EH (cell line): Measurements from ENCODE around the gene WFIKKN1.
"Not testable (repeated sequence)": the region's sequence is repeated elsewhere in the genome, so short reads cannot be mapped to it uniquely, and the experiment has no call there.

Experiments used
- DNase-seq: peaks from one replicate; pipeline ENCODE4 v3.0.0-alpha.2; 2015; ENCODE audit warnings: low read depth

WFIKKN1 gene

GRCh38 chr16:595094-595528, 35.7 kb upstream of the WFIKKN1 start:
- no peak for DNase-seq

GRCh38 chr16:595942-596735, 34.6 kb upstream of the WFIKKN1 start:
- DNase-seq, result no peak

- no peak for DNase-seq
Observed at GRCh38 chr16:596736-597060, 34.1 kb upstream of the WFIKKN1 start.

GRCh38 chr16:597655-598054, 33.1 kb upstream of the WFIKKN1 start:
- DNase-seq, result not testable (repeated sequence)

- DNase-seq, result no peak
Observed at GRCh38 chr16:598823-599739, 31.7 kb upstream of the WFIKKN1 start.

DNA sequence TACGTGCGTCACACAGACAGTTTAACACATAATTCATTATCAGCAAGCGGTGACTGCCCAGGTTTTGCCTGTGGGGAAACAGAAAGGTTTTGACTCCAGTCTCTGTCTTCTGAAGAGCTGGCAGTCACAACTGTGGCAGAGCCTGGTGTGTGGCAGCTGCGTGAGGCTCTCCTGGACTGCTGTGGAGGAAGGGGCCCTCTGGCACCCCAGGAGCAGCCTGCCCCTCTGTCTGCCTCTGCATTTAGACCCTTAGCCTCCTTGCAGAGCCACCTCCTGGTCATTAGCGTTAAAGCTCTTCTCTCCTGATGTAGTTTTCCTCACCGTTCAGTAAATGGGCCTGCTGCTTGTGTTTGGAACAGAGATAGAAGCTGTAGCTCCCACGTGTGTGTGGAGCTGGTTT, 30.0 kb upstream of the WFIKKN1 start:
- peak; percentile 20 for DNase-seq

GRCh38 chr16:603933-604332, 26.9 kb upstream of the WFIKKN1 start:
- DNase-seq, result no peak

DNA sequence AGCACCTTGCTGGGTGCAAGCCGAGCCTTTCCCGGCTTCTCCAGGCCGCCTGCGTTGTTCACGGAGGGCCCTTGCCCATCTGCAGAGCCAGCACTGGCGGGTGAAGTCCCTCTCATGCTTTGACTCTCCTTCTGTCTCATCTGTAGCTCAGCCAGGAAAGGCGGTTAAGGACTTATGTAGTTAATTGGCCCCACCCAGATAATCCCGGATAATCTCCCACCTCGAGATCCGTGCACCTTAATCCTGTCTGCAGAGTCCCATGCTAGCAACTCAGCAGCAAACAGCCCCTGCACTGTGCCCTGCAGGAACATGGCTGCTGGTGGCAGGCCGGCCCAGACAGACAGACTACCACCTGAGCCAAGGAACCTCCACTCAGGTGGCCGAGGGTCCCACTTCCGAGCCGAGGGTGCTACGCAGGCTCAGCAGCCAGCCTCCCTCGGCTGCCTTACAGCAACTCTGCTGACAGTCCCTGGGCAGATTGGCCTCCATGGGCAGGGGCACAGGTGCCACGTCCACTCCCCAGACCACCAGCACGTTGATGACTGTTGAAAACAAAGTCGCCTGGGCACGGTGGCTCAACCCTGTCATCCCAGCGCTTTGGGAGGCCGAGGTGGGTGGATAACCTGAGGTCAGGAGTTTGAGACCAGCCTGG, 24.0 kb upstream of the WFIKKN1 start:
- no peak for DNase-seq

DNA sequence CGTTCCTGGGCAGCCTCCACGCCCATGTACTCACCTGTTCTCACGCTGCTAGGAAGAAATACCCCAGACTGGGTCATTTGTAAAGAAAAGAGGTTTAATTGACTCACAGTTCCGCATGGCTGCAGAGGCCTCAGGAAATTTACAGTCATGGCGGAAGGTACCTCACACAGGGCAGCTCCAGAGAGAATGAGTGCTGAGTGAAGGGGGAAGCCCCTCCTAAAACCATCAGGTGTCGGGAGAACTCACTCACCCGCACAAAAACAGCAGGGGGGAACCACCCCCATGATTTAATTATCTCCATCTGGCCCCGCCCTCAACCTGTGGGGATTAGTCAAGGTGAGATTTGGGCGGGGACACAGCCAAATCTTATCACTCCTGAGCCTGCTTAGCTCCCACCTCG, 22.8 kb upstream of the WFIKKN1 start:
- DNase-seq, result no peak

DNA sequence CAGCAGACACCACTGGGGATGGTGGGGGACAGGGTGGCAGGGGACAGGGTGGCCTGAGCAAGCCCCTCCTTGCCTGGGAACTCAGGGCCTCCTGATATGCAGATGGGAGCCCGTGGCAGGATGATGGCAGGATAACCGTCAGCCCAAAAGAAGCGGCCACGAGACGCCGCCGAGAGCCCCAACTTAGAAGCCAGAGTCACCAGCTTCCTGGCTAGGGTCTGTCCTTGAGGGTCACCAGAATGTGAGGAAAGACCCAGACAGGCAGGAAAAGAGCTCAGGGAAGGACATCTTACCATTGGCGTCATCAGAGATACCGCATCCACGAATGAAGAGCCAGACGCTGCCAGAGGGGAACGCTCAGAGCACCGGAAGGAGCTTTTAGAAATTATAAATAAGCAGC, 21.5 kb upstream of the WFIKKN1 start:
- DNase-seq, result no peak

DNA sequence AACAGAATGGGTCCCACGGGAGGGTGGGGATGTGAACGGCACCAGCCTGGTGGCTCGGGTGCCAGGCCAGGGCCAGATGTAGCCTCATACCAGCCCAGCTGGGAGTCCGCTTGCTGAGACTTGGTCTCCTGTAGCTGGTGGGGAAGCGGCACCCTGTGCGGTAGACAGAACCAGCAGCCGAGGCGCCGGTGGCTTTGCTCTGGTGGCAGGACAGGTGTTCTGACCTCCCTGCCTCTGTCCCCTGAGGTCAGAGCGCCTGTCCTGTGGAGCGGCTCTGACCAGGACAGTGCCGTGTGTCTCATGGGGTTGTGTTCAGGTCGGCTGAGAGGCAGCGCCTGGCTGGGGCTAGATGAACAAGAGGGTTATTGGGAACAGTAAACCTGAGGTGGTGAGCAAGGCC, 20.8 kb upstream of the WFIKKN1 start:
- DNase-seq, result no peak

DNA sequence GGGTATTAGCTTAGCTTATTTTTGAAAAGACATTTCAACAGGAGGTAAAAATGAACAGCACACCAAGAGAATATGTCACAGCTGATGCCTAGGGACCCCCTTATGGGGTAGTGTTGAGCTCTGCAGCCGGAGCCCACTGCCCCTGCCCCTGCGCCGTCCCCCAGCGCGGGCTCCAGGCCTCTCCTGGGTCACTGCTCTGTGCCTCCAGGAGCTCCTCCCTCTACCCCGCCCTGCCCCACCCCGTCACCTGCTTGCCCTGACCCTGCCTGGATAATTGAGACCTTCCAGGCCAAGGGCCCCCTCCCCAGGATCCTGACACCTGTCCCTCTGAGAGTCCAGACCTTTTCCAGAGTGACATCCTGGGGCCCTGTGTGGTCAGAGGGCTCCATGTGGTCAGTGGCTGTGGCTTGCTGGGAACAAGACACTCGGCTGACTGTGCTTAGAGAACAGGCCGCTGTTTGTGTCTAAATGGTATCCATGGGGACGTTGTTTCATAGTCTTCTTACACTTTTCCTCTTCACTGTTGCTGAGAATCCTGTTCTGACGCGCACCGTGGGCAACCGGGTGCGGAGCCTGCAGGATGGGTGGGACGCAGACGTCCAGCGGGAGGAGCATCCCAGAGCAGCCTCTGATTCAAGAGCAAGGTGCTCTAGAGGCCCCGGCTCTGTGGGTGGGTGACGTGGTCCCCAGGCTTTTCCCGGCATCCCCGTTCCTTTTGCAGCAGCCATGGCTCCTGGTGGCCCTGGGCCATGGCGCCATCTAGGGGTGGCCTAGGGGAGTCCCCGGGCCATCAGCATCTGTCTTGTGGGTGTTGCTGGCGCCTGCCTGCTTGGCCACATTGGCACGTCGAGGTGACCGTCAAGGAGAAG, 20.0 kb upstream of the WFIKKN1 start:
- DNase-seq, result peak; percentile 35

GRCh38 chr16:615122-615521, 15.7 kb upstream of the WFIKKN1 start:
- DNase-seq, result no peak

- no peak for DNase-seq
Observed at GRCh38 chr16:616733-617586, 13.8 kb upstream of the WFIKKN1 start.

DNA sequence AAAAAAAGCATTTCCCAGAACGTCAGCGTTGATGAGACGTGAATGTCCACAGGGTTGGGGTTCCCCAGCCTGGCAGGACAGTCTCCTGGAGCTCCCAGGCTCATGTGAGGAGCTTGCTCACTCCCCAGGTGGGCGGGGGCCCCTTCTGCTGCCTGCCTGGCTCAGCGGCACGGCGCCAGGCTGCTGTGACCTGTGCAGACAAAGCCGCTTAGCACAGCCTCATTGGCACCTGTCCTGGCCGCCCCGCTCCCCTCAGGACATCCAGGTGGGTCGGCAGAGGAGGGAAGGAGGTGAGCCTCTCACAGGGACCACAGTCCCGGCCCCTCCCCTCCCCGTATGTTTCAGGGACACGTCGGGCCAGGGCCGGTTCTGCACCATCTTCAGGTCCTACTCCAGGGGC, 12.9 kb upstream of the WFIKKN1 start:
- no peak for DNase-seq

DNA sequence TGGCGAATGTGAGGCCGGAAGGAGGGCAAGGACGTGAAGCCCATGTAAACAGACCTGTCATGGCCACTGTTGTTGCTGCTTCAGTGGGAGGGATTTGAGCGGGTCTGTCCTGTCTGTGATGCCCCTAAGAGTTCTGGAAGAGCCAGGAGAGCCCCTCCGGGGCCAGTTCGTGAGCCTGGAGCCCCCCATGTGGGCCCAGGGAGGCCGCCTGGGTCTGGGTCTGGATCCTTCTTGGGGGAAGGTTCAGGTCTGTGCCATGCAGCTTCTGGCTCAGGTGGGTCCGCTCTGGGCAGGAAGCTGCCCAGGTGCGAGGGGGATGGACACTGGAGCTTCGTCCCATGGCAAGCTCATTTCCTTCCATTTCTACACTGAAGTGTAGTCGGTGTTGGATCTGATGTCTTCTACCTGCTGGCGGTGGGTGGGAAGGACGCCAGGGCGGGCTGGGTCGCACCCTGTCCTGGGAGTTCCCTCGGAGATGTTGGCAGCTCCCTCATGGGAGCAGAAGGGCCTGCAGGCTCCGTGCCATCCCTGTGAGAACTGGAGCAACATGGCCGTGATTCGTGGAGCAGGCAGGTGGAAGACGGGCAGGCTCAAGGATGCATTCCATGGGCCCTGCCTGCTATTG, 11.2 kb upstream of the WFIKKN1 start:
- no peak for DNase-seq

DNA sequence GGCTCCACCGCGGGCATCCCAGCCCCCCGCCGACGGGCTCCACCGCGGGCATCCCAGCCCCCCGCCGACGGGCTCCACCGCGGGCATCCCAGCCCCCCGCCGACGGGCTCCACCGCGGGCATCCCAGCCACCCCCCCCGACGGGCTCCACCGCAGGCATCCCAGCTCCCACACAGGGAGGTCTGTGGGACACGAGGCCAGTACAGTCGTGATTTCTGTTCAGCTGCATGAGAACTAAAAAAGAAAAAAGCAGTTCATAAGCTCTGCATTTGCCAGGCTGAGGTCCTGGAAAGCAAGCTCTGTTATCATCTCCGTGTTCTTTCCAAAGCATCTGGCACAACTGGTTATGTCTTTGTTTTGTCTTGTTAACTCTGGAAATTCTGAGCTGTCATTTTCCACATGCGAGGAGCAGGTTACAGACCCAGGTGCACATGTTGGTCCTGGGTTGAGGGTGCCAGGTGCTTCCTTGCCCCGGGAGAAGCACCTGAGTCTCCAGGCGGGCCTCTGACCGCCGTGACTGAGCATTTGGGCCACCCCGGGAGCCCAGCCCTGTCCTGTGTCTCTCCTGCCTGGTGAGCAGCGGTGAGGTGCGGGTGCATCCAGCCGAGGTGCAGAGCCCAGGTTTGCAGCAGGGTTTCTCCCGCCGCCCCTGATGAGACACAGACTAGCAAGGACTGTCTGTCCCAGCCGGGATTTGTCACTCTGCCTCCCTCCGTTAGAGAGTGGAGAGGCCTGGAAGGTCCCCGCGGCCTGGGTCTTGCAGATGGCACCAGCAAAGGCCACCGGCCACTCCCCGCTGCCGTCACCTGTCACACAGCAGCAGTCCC, 9.9 kb upstream of the WFIKKN1 start:
- DNase-seq, result no peak

DNA sequence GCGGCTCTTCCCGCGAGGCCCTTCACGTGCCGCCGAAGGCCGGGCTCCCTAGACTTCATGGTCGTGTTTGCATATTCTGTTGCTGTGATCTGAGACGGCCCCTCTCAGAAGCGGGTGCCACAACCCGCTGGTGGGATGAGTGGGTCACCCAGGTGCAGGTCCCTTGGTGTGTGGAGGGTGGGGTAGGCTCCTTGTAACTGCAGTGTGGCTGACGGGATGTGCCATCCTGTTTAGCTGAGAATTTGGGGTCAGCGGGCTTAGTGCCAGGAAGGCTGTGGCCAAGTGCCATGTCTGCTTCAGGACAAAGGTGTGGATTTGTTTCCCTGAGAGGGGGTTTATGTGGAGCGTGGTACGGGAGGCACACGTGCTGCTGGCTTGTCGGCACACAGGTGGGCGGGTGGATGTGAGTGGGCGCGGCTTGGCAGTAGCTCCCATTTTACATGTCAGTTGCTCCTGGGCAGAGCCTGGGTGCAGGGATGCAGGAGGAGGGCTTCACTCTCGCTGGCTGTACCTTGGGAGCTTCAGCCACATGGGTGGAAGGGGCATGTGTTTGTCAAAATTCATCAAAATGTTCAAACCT, 9.2 kb upstream of the WFIKKN1 start:
- DNase-seq, result no peak

GRCh38 chr16:622920-623280, 7.9 kb upstream of the WFIKKN1 start:
- DNase-seq, result peak; percentile 42
